Neural cell (in vitro differentiated cells): ENCODE results near the gene APOA1.

Experiments used
- EP300 ChIP-seq: fragments of 450-650 bp; conservative IDR thresholded peaks from 2 replicates; pipeline ENCODE4 v1.6.1; 2014; ENCODE audit warnings: antibody characterized with exemption, mild to moderate bottlenecking, moderate library complexity; ENCODE audit not compliant: poor library complexity, severe bottlenecking
- EZH2 ChIP-seq: fragments of 200-600, 300-800 bp; shearing (Covaris generic), sonication (generic); IDR thresholded peaks from 2 replicates; pipeline ENCODE4 v1.6.1; 2014; ENCODE audit warnings: antibody characterized with exemption, low read length, borderline replicate concordance, mild to moderate bottlenecking; ENCODE audit not compliant: insufficient read depth, poor library complexity, severe bottlenecking
- POLR2AphosphoS5 ChIP-seq: IDR thresholded peaks from 2 replicates; pipeline ENCODE4 v1.6.1; 2012
- SMC3 ChIP-seq: fragments of 450-650 bp; conservative IDR thresholded peaks from 2 replicates; pipeline ENCODE4 v1.6.1; 2014; ENCODE audit warnings: antibody characterized with exemption, mild to moderate bottlenecking, moderate library complexity; ENCODE audit not compliant: poor library complexity
- TF ChIP-seq, protein P1 (sequence below): fragments of 450-650 bp; IDR thresholded peaks from 2 replicates; pipeline ENCODE4 v1.5.1; 2014; ENCODE audit warnings: antibody characterized with exemption, mild to moderate bottlenecking, moderate library complexity; ENCODE audit not compliant: poor library complexity, severe bottlenecking
- TF ChIP-seq, protein P2 (sequence below): IDR thresholded peaks from 2 replicates; pipeline ENCODE4 v1.6.1; 2012; ENCODE audit warnings: borderline replicate concordance

DNA sequence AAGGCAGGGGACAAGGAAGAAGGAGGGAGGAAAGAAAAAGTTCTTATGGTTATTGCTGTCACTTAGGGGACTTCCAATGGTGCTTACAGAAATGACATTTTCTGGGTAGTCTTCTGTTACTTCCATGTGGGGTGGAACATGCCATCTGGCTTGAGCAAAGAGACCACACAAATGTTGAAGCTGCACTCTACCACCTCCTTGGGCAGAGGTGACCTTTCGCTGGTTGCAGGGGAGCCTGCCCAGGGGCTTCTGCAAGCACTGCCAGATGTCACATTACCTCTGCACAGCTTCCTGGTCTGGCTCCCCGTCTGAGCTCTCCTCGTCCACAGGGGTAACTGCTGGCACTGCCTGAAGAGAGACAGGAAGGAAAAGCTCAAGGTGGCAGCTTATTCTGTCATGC is 32.6 kb upstream of the APOA1 start:
- no peak for TF ChIP-seq POLR2AphosphoS5
- TF ChIP-seq, protein P1, sequence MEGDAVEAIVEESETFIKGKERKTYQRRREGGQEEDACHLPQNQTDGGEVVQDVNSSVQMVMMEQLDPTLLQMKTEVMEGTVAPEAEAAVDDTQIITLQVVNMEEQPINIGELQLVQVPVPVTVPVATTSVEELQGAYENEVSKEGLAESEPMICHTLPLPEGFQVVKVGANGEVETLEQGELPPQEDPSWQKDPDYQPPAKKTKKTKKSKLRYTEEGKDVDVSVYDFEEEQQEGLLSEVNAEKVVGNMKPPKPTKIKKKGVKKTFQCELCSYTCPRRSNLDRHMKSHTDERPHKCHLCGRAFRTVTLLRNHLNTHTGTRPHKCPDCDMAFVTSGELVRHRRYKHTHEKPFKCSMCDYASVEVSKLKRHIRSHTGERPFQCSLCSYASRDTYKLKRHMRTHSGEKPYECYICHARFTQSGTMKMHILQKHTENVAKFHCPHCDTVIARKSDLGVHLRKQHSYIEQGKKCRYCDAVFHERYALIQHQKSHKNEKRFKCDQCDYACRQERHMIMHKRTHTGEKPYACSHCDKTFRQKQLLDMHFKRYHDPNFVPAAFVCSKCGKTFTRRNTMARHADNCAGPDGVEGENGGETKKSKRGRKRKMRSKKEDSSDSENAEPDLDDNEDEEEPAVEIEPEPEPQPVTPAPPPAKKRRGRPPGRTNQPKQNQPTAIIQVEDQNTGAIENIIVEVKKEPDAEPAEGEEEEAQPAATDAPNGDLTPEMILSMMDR = no peak
- TF ChIP-seq EZH2 = no peak
- TF ChIP-seq SMC3 = no peak
- TF ChIP-seq EP300 = no peak
- TF ChIP-seq, protein P2, sequence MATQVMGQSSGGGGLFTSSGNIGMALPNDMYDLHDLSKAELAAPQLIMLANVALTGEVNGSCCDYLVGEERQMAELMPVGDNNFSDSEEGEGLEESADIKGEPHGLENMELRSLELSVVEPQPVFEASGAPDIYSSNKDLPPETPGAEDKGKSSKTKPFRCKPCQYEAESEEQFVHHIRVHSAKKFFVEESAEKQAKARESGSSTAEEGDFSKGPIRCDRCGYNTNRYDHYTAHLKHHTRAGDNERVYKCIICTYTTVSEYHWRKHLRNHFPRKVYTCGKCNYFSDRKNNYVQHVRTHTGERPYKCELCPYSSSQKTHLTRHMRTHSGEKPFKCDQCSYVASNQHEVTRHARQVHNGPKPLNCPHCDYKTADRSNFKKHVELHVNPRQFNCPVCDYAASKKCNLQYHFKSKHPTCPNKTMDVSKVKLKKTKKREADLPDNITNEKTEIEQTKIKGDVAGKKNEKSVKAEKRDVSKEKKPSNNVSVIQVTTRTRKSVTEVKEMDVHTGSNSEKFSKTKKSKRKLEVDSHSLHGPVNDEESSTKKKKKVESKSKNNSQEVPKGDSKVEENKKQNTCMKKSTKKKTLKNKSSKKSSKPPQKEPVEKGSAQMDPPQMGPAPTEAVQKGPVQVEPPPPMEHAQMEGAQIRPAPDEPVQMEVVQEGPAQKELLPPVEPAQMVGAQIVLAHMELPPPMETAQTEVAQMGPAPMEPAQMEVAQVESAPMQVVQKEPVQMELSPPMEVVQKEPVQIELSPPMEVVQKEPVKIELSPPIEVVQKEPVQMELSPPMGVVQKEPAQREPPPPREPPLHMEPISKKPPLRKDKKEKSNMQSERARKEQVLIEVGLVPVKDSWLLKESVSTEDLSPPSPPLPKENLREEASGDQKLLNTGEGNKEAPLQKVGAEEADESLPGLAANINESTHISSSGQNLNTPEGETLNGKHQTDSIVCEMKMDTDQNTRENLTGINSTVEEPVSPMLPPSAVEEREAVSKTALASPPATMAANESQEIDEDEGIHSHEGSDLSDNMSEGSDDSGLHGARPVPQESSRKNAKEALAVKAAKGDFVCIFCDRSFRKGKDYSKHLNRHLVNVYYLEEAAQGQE = no peak
